ENCODE results near the gene NR4A3.

DNA sequence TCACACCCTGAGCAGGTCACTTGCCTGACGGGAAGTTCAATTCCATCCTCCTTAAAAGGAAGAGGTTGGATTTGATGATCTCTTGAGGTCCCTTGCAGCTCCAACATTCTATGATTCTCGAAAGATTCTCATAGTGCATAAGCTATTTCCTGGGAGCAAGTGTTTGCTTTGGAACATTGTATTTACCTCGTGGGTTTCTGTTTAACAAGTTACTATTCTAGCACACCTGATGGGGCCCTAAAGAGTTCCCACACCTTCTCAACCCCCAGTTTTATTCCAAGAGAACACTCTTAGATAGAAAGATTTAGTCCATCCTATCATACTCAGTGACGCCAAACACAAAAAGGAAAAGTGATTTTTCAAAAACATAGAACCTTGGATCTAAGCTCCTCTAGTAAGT is 23.4 kb downstream of the NR4A3 start:
- TF ChIP-seq SMAD3 (CRISPR knock-in tag; conservative IDR thresholded peaks at IDR 0.05) = no peak
- TF ChIP-seq, protein P1, sequence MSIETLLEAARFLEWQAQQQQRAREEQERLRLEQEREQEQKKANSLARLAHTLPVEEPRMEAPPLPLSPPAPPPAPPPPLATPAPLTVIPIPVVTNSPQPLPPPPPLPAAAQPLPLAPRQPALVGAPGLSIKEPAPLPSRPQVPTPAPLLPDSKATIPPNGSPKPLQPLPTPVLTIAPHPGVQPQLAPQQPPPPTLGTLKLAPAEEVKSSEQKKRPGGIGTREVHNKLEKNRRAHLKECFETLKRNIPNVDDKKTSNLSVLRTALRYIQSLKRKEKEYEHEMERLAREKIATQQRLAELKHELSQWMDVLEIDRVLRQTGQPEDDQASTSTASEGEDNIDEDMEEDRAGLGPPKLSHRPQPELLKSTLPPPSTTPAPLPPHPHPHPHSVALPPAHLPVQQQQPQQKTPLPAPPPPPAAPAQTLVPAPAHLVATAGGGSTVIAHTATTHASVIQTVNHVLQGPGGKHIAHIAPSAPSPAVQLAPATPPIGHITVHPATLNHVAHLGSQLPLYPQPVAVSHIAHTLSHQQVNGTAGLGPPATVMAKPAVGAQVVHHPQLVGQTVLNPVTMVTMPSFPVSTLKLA (conservative IDR thresholded peaks at IDR 0.05) = no peak
- no peak for TF ChIP-seq YBX1 (IDR thresholded peaks at IDR 0.05)
- TF ChIP-seq CBX8 (IDR thresholded peaks at IDR 0.05; ENCODE audit: borderline replicate concordance, extremely low read depth, low read depth, low read length, poor library complexity, severe bottlenecking) = no peak
